HepG2 (cell line): ENCODE data around the gene C1QTNF1. TPM values are rescaled to one million over a fixed set of nuclear protein-coding genes. Genes with fewer than 3 reads are reported as not detected.

Source experiments
- ATAC-seq: fragments of 200-7000 bp; cut with Tn5 transposase; 3 replicates; pipeline ENCODE4 v1.9.1; 2020; ENCODE audit warnings: mild to moderate bottlenecking, moderate library complexity
- BruUV-seq: library from RNA; stranded (reverse); fragments of 400-500 nt; replicated peaks from 2 replicates; lab custom pipeline; 2021; lab: Mats Ljungman, UMichigan
- CTCF ChIA-PET: fragments of 300-600 bp; formaldehyde crosslinking; extraction: SDS; loops from one replicate; lab custom pipeline; 2021; ENCODE audit warnings: low total read pairs, inconsistent platforms, low intra/inter-chr PET ratio; lab: Yijun Ruan, JAX
- POLR2A ChIA-PET: fragments of 350-600 bp; sonication (Branson Sonifier 250); formaldehyde crosslinking; loops from one replicate; lab custom pipeline; 2020; ENCODE audit warnings: antibody characterized with exemption, inconsistent platforms; lab: Yijun Ruan, JAX
- DNase-seq: peaks from one replicate; pipeline ENCODE4 v3.0.0-alpha.2; 2015; ENCODE audit warnings: low spot score
- FAIRE-seq: peaks from 3 replicates; lab custom pipeline; 2011; peaks lifted over from hg19 to GRCh38; lab: Jason Lieb, UNC
- H2AFZ ChIP-seq: one replicate; pipeline ENCODE4 v1.6.1; 2011; ENCODE audit warnings: low read length, inconsistent platforms
- H3K27ac ChIP-seq: fragments of 300-600 bp; 3 replicates; pipeline ENCODE4 v1.8.0; 2011; ENCODE audit warnings: mixed run types, mild to moderate bottlenecking, mixed read lengths, low read length, inconsistent platforms; ENCODE audit not compliant: insufficient read depth; ENCODE audit errors: extremely low read length
- H3K27me3 ChIP-seq, 2 experiments: fragments of 200-600 bp in 1 of 2; 2 replicates in 1 of 2; 3 replicates in 1 of 2; pipeline versions ENCODE4 v1.6.0 to v1.8.0; 2011; ENCODE audit warnings: low read length in 2 of 2, mild to moderate bottlenecking in 2 of 2, moderate library complexity in 2 of 2, inconsistent platforms in 1 of 2; ENCODE audit not compliant: insufficient read depth in 2 of 2, control insufficient read depth in 1 of 2
- H3K36me3 ChIP-seq, 2 experiments: fragments of 200-600 bp in 1 of 2; replicated peaks in 1 of 2; 2 replicates in 1 of 2; 3 replicates in 1 of 2; pipeline versions ENCODE4 v1.5.1 to v1.8.0; 2011; ENCODE audit warnings: low read length in 2 of 2, inconsistent platforms in 1 of 2; ENCODE audit not compliant: insufficient read depth in 2 of 2, control insufficient read depth in 1 of 2
- H3K4me1 ChIP-seq: 2 replicates; pipeline ENCODE4 v1.5.1; 2012; ENCODE audit warnings: low read length, inconsistent platforms; ENCODE audit not compliant: insufficient read depth
- H3K4me2 ChIP-seq: 2 replicates; pipeline ENCODE4 v1.6.0; 2011; ENCODE audit warnings: low read depth, low read length, inconsistent platforms
- H3K4me3 ChIP-seq, 3 experiments: fragments of 200-600 bp in 1 of 3; sonication (generic), shearing (Covaris generic) in 1 of 3; replicated peaks in 1 of 3; 2 replicates each; pipeline ENCODE4 v1.5.1; 2011 to 2016; ENCODE audit warnings: low read length in 3 of 3, inconsistent platforms in 2 of 3, low read depth in 2 of 3, mild to moderate bottlenecking in 2 of 3, control low read depth in 1 of 3, mixed read lengths in 1 of 3; ENCODE audit not compliant: insufficient read depth in 1 of 3
- H3K79me2 ChIP-seq: one replicate; pipeline ENCODE4 v1.6.1; 2011; ENCODE audit warnings: low read length, inconsistent platforms; ENCODE audit not compliant: insufficient read depth
- H3K9ac ChIP-seq: 2 replicates; pipeline ENCODE4 v1.6.0; 2011; ENCODE audit warnings: mild to moderate bottlenecking, low read depth, low read length, inconsistent platforms; ENCODE audit not compliant: insufficient read depth
- H3K9me3 ChIP-seq: 2 replicates; pipeline ENCODE4 v1.5.1; 2012; ENCODE audit warnings: mild to moderate bottlenecking, low read length
- H4K20me1 ChIP-seq: 2 replicates; pipeline ENCODE4 v1.6.0; 2011; ENCODE audit warnings: inconsistent platforms, mild to moderate bottlenecking, low read length, moderate library complexity; ENCODE audit not compliant: insufficient read depth
- AGO2 ChIP-seq: fragments of 200-400 bp; formaldehyde crosslinking; optimal IDR thresholded peaks from 2 replicates; pipeline ENCODE3; 2017; ENCODE audit warnings: mild to moderate bottlenecking, low read depth, low read length, moderate library complexity
- GLMP ChIP-seq: sonication (generic); formaldehyde crosslinking; IDR thresholded peaks from 2 replicates; pipeline ENCODE4 v1.9.0; 2021; ENCODE audit warnings: missing genetic modification reagents, mild to moderate bottlenecking, borderline replicate concordance
- KDM5B ChIP-seq: sonication (generic); formaldehyde crosslinking; IDR thresholded peaks from 2 replicates; pipeline ENCODE4 v1.4.0; 2020; ENCODE audit warnings: missing genetic modification reagents, mild to moderate bottlenecking, borderline replicate concordance
- KDM6A ChIP-seq: IDR thresholded peaks from 2 replicates; pipeline ENCODE4 v1.6.1; 2016; ENCODE audit warnings: low read depth
- NR2F2 ChIP-seq: IDR thresholded peaks from 2 replicates; pipeline ENCODE4 v1.6.1; 2012; ENCODE audit warnings: low read depth, inconsistent platforms, borderline replicate concordance
- PHB2 ChIP-seq: fragments of 450-650 bp; IDR thresholded peaks from 2 replicates; pipeline ENCODE4 v1.6.1; 2018; ENCODE audit not compliant: partially characterized antibody
- TFDP1 ChIP-seq: IDR thresholded peaks from 2 replicates; pipeline ENCODE4 v1.6.1; 2016; ENCODE audit warnings: missing compliant biosample characterization, missing genetic modification reagents, borderline replicate concordance
- ZBTB7A ChIP-seq: sonication (generic); formaldehyde crosslinking; IDR thresholded peaks from 2 replicates; pipeline ENCODE4 v1.8.0; 2022; ENCODE audit warnings: mild to moderate bottlenecking, missing genetic modification reagents
- ZFP37 ChIP-seq: sonication (generic); formaldehyde crosslinking; IDR thresholded peaks from 2 replicates; pipeline ENCODE4 v1.4.0; 2020; ENCODE audit warnings: missing genetic modification reagents, borderline replicate concordance
- ZHX2 ChIP-seq, 2 experiments: sonication (generic) in 1 of 2; formaldehyde crosslinking in 1 of 2; IDR thresholded peaks; 2 replicates each; pipeline versions ENCODE4 v1.6.1 to v1.9.0; 2014 to 2022; ENCODE audit warnings: antibody characterized with exemption in 1 of 2, borderline replicate concordance in 1 of 2, inconsistent platforms in 1 of 2, low read depth in 1 of 2, missing genetic modification reagents in 1 of 2
- ZKSCAN8 ChIP-seq: IDR thresholded peaks from 2 replicates; pipeline ENCODE4 v1.6.1; 2016; ENCODE audit warnings: borderline replicate concordance, missing genetic modification reagents, missing compliant biosample characterization
- ZMYM3 ChIP-seq: sonication (generic); formaldehyde crosslinking; IDR thresholded peaks from 2 replicates; pipeline ENCODE4 v1.5.1; 2020; ENCODE audit warnings: mild to moderate bottlenecking, missing genetic modification reagents
- ZNF550 ChIP-seq: sonication (generic); formaldehyde crosslinking; IDR thresholded peaks from 2 replicates; pipeline ENCODE4 v1.4.0; 2020; ENCODE audit warnings: mild to moderate bottlenecking, missing genetic modification reagents, borderline replicate concordance
- ZNF597 ChIP-seq: sonication (generic); formaldehyde crosslinking; IDR thresholded peaks from 2 replicates; pipeline ENCODE4 v1.5.0; 2020; ENCODE audit warnings: missing genetic modification reagents
- WGBS: methylation state at CpG from one replicate; pipeline ENCODE4 v1.1.6; 2017; ENCODE audit warnings: low lambda C conversion rate; 5-methylcytosine and 5-hydroxymethylcytosine counted together
- in situ Hi-C: cut with HindIII; loops from 2 replicates; pipeline ENCODE4 v1.10.0; 2017; ENCODE audit warnings: low pct_unique_long_range_greater_than_20kb; ENCODE audit not compliant: extremely low pct_ligation_motif_present
- intact Hi-C: fragments of 100-400 bp; cut with micrococcal nuclease; formaldehyde crosslinking; loops from one replicate; pipeline ENCODE4 v1.10.0; 2022; ENCODE audit not compliant: unreplicated experiment
- polyA plus RNA-seq, 8 experiments: library from polyadenylated mRNA; depleted of rRNA in 3 of 8; stranded (reverse) in 7 of 8; unstranded in 1 of 8; fragments of >200 nt; fragmentation: Illumina TruSeq in 4 of 8; extraction: Trizol in 4 of 8; gene quantifications; 2 replicates each; pipeline versions ENCODE4 v1.2.1 to v1.2.3, GENCODE V29; 2011 to 2016; ENCODE audit warnings: low read depth in 4 of 8, missing spikeins in 1 of 8, mixed read lengths in 1 of 8; ENCODE audit not compliant: insufficient read depth in 1 of 8
- total RNA-seq, 5 experiments: library from RNA; depleted of rRNA; stranded (reverse); fragments of >200 nt; fragmentation: Illumina TruSeq; extraction: Trizol; gene quantifications; 2 replicates each; pipeline ENCODE4 v1.2.3, GENCODE V29; 2016; ENCODE audit warnings: low read depth in 1 of 5

Gene C1QTNF1
- total and polyA plus RNA-seq, 2 of the 13 experiments (the other 11 are each of a cell fraction or from before 2014, with no cell fraction given): 0.18 to 0.86 TPM

GRCh38 chr17:78992542-78993212 lies 31.3 kb upstream of the C1QTNF1 start:
- intact Hi-C loops: loop anchor here (2.0 kb wide), 1 partner anchor 52 kb away; no protein-coding TSS in a partner anchor
- Histone ChIP-seq H3K27ac (no peak overlapping the region), H3K79me2 (peaks cover 2% of the 10 kb centered on the region), H3K4me1 (no peaks in the 10 kb centered on the region), H3K4me3 (no peak overlapping the region), H2AFZ (no peak overlapping the region), H3K4me2 (no peak overlapping the region), H3K27me3 (no peaks in the 10 kb centered on the region), H3K9me3 (no peaks in the 10 kb centered on the region), H3K9ac (no peak overlapping the region), H3K36me3 (peaks cover 26 to 44% of the 10 kb centered on the region in 2 experiments), H4K20me1 (no peaks in the 10 kb centered on the region; the same call in 1 of the 2 replicates)
- in situ Hi-C loops: no loop called here
- FAIRE-seq: no peak
- WGBS: 91% methylated on average over 12 of the region's 12 CpGs
- BruUV-seq: no TSS peak
- no peak; the same call in 2 of the 3 replicates for ATAC-seq
- POLR2A ChIA-PET: no interaction called here
- no peak for DNase-seq
- CTCF ChIA-PET: interaction anchor here (0.5 to 1.8 kb wide), 4 partner anchors 13 to 401 kb away, joined by 3 to 9 read pairs (median 6); no protein-coding TSS in a partner anchor
- TF ChIP-seq ZKSCAN8 (CRISPR knock-in tag): no peak
- TF ChIP-seq ZMYM3 (CRISPR knock-in tag): no peak
- no peak for TF ChIP-seq KDM6A (CRISPR knock-in tag)
- no peak for TF ChIP-seq ZFP37
- TF ChIP-seq TFDP1 (CRISPR knock-in tag): no peak
- TF ChIP-seq GLMP (CRISPR knock-in tag): no peak
- no peak for TF ChIP-seq ZBTB7A (CRISPR knock-in tag)
- no peak for TF ChIP-seq KDM5B (CRISPR knock-in tag)
- no peak for TF ChIP-seq ZNF550 (CRISPR knock-in tag)
- no peak for TF ChIP-seq AGO2
- no peak for TF ChIP-seq NR2F2
- no peak for TF ChIP-seq ZHX2 (IDR thresholded peaks at IDR 0.05; ENCODE audit: low read depth)
- no peak for TF ChIP-seq ZHX2 (CRISPR knock-in tag; IDR thresholded peaks at IDR 0.05; ENCODE audit: borderline replicate concordance)
- TF ChIP-seq PHB2: no peak
- TF ChIP-seq ZNF597 (CRISPR knock-in tag): no peak
